ENCODE results near the gene KIF18B. TPM values are rescaled to one million over a fixed set of nuclear protein-coding genes. Genes with fewer than 3 reads are reported as not detected.

The KIF18B gene
- polyA plus RNA-seq, 3 donors = not detected

GRCh38 chr17:44967907-44968224 lies 20.3 kb upstream of the KIF18B start:
- peak overlapping the region; percentile 60 for H3K4me2 ChIP-seq (replicated peaks; ENCODE audit: extremely low read depth, low read length, poor library complexity, severe bottlenecking)
- H3K4me1 Mint-ChIP-seq = peaks cover 32% of the 10 kb centered on the region
- H4K20me1 ChIP-seq (ENCODE audit: insufficient read depth, low read length) = no peaks in the 10 kb centered on the region
- H3K9me3 Mint-ChIP-seq = peaks cover 2 to 39% (median 19%) of the 10 kb centered on the region in 7 donors
- H3K27ac Mint-ChIP-seq = no peak overlapping the region
- H3K4me1 ChIP-seq (ENCODE audit: control insufficient read depth in 1 of 2, insufficient read depth in 2 of 2, low read length in 2 of 2) = peaks cover 19 to 33% of the 10 kb centered on the region in 2 donors
- WGBS (ENCODE audit: insufficient coverage) = 1% methylated on average over 40 of the region's 47 CpGs
- intact Hi-C loops (cut with micrococcal nuclease) = no loop called here
- H3K4me3 ChIP-seq (replicated peaks in 1 of 3; ENCODE audit: low read depth in 2 of 3, low read length in 3 of 3) = no peak overlapping the region
- H3K79me2 ChIP-seq (ENCODE audit: insufficient read depth, low read length) = no peaks in the 10 kb centered on the region
- no peak overlapping the region for H2AFZ ChIP-seq (ENCODE audit: insufficient read depth, low read depth, low read length, poor library complexity, severe bottlenecking)
- no peak overlapping the region for H3K4me3 Mint-ChIP-seq
- H3K36me3 ChIP-seq (replicated peaks in 1 of 2; ENCODE audit: control insufficient read depth in 1 of 2, insufficient read depth in 2 of 2, low read length in 2 of 2) = no peaks in the 10 kb centered on the region
- peaks cover 76 to 92% (median 88%) of the 10 kb centered on the region in 3 donors for H3K27me3 Mint-ChIP-seq (ENCODE audit: low read depth in 3 of 3)
- H3K36me3 Mint-ChIP-seq = peaks cover 14 to 16% of the 10 kb centered on the region in 2 donors
- DNase-seq = no peak
- TF ChIP-seq CTCF (IDR thresholded peaks at IDR 0.05) = no peak
- peaks cover 59 to 84% of the 10 kb centered on the region in 2 donors for H3K27me3 ChIP-seq (ENCODE audit: control insufficient read depth in 2 of 2, insufficient read depth in 2 of 2, low read length in 2 of 2)
- peaks cover 0 to 25% of the 10 kb centered on the region in 2 donors for H3K9me3 ChIP-seq (replicated peaks in 1 of 2; ENCODE audit: control insufficient read depth in 1 of 2, insufficient read depth in 1 of 2, low read length in 2 of 2)
- no peak overlapping the region for H3K9ac ChIP-seq (ENCODE audit: insufficient read depth, low read length, poor library complexity, severe bottlenecking)
- no peak overlapping the region for H3K27ac ChIP-seq (ENCODE audit: low read depth in 1 of 2, low read length in 2 of 2)

GRCh38 chr17:44967026-44967906 lies 19.7 kb upstream of the KIF18B start:
- H3K4me1 Mint-ChIP-seq = peaks cover 32% of the 10 kb centered on the region
- H3K4me2 ChIP-seq (replicated peaks; ENCODE audit: extremely low read depth, low read length, poor library complexity, severe bottlenecking) = peak overlapping the region; percentile 60

More at GRCh38 chr17:44967026-44967906, 19.7 kb upstream of the KIF18B start:
- Histone ChIP-seq H3K4me1 (ENCODE audit: control insufficient read depth in 1 of 2, insufficient read depth in 2 of 2, low read length in 2 of 2) (peaks cover 19 to 33% of the 10 kb centered on the region in 2 donors), H2AFZ (ENCODE audit: insufficient read depth, low read depth, low read length, poor library complexity, severe bottlenecking) (no peak overlapping the region), H3K36me3 (replicated peaks in 1 of 2; ENCODE audit: control insufficient read depth in 1 of 2, insufficient read depth in 2 of 2, low read length in 2 of 2) (no peaks in the 10 kb centered on the region), H4K20me1 (ENCODE audit: insufficient read depth, low read length) (no peaks in the 10 kb centered on the region), H3K9me3 (replicated peaks in 1 of 2; ENCODE audit: control insufficient read depth in 1 of 2, insufficient read depth in 1 of 2, low read length in 2 of 2) (peaks cover 0 to 25% of the 10 kb centered on the region in 2 donors), H3K9ac (ENCODE audit: insufficient read depth, low read length, poor library complexity, severe bottlenecking) (no peak overlapping the region), H3K27ac (ENCODE audit: low read depth in 1 of 2, low read length in 2 of 2) (no peak overlapping the region), H3K79me2 (ENCODE audit: insufficient read depth, low read length) (no peaks in the 10 kb centered on the region), H3K27me3 (ENCODE audit: control insufficient read depth in 2 of 2, insufficient read depth in 2 of 2, low read length in 2 of 2) (peaks cover 55 to 84% of the 10 kb centered on the region in 2 donors), H3K4me3 (replicated peaks in 1 of 3; ENCODE audit: low read depth in 2 of 3, low read length in 3 of 3) (no peak overlapping the region)
- Mint-ChIP-seq H3K9me3 (peaks cover 2 to 39% (median 19%) of the 10 kb centered on the region in 7 donors), H3K4me3 (peak overlapping the region; percentile 39 to 71), H3K27me3 (ENCODE audit: low read depth in 3 of 3) (peaks cover 72 to 91% (median 83%) of the 10 kb centered on the region in 3 donors), H3K36me3 (peaks cover 14 to 16% of the 10 kb centered on the region in 2 donors), H3K27ac (no peak overlapping the region)
- no peak for TF ChIP-seq CTCF (IDR thresholded peaks at IDR 0.05)
- WGBS (ENCODE audit: insufficient coverage) = 9% methylated on average over 64 of the region's 76 CpGs
- intact Hi-C loops (cut with micrococcal nuclease) = no loop called here
- no peak for DNase-seq
